A549 (cell line): ENCODE data around the gene KHDC3L.

Experiments
- CEBPB ChIP-seq, 2 experiments: fragments of >200 bp in 1 of 2; sonication (Bioruptor Twin) in 1 of 2; formaldehyde crosslinking in 1 of 2; IDR thresholded peaks; 2 replicates each; pipeline ENCODE4 v1.6.1; 2012 to 2016
- CTCF ChIP-seq: fragments of >200 bp; sonication (Bioruptor Twin); formaldehyde crosslinking; IDR thresholded peaks from 3 replicates; pipeline ENCODE4 v1.5.1; 2016
- HOXA7 ChIP-seq: fragments of 250-450 bp; sonication (Bioruptor Pico); IDR thresholded peaks from 2 replicates; pipeline ENCODE4 v1.5.0; 2020; ENCODE audit warnings: mild to moderate bottlenecking, moderate library complexity
- MAX ChIP-seq: IDR thresholded peaks from 2 replicates; pipeline ENCODE4 v1.6.1; 2012
- MAZ ChIP-seq: fragments of 150-350 bp; IDR thresholded peaks from 2 replicates; pipeline ENCODE4 v1.6.1; 2014; ENCODE audit warnings: antibody characterized with exemption, low read depth, low read length, borderline replicate concordance
- TFCP2L1 ChIP-seq: fragments of 250-450 bp; sonication (Bioruptor Pico); IDR thresholded peaks from 2 replicates; pipeline ENCODE4 v1.5.0; 2021; ENCODE audit warnings: mild to moderate bottlenecking
- TP53 ChIP-seq: fragments of 250-450 bp; sonication (Bioruptor Pico); IDR thresholded peaks from 2 replicates; pipeline ENCODE4 v1.5.0; 2021; ENCODE audit warnings: mild to moderate bottlenecking, moderate library complexity

- TF ChIP-seq CEBPB (IDR thresholded peaks at IDR 0.05) (no peak), CTCF (no peak), TFCP2L1 (CRISPR knock-in tag) (no peak), MAZ (no peak), HOXA7 (CRISPR knock-in tag) (no peak), MAX (no peak), TP53 (no peak)
Observed at GRCh38 chr6:73348550-73349204, 13.8 kb upstream of the KHDC3L start.
